ENCODE data around the gene LITAF. TPM values are rescaled to one million over a fixed set of nuclear protein-coding genes. Genes with fewer than 3 reads are reported as not detected.

Gene LITAF
- total and polyA plus RNA-seq, 4 donors, result 5.2 to 65.2 (median 36.0) TPM

DNA sequence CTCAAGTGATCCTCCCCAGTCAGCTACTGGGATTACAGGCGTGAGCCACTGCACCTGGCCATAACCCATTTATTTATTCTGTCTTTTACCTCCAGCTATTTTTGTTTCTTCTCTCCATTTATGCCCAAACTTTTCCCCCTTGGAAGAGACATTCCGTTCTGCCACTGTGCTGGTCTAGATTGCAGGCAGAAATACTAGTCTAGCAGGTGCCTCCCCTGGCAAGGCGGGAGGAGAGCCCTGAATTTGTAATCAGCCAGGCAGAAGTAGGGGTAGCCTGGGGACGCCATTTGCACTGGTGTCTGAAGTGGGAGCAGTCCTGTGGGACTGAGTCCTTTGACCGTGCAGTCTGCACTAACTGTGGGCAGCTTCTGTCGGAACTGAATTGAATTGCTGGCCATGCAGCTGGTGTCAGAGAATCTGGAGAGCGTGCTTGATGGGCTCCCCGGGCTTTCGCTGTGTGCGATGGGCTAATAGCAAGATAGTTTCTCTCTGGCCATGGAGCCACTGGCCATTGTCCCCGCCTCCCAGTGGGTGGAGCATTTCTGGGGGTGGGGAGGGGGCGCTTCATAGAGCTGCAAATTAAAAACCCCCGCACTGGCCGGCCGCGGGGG is 31.5 kb upstream of the LITAF start:
- no peaks in the 10 kb centered on the region for H3K36me3 ChIP-seq (ENCODE audit: control insufficient read depth in 4 of 4, insufficient read depth in 3 of 4, low read depth in 1 of 4, low read length in 3 of 4)
- H3K9ac ChIP-seq (ENCODE audit: low read depth in 1 of 2, low read length in 2 of 2), result no peak overlapping the region
- no peak overlapping the region for H3K4me3 ChIP-seq (ENCODE audit: low read depth in 1 of 3, low read length in 3 of 3)
- TF ChIP-seq, protein P1, sequence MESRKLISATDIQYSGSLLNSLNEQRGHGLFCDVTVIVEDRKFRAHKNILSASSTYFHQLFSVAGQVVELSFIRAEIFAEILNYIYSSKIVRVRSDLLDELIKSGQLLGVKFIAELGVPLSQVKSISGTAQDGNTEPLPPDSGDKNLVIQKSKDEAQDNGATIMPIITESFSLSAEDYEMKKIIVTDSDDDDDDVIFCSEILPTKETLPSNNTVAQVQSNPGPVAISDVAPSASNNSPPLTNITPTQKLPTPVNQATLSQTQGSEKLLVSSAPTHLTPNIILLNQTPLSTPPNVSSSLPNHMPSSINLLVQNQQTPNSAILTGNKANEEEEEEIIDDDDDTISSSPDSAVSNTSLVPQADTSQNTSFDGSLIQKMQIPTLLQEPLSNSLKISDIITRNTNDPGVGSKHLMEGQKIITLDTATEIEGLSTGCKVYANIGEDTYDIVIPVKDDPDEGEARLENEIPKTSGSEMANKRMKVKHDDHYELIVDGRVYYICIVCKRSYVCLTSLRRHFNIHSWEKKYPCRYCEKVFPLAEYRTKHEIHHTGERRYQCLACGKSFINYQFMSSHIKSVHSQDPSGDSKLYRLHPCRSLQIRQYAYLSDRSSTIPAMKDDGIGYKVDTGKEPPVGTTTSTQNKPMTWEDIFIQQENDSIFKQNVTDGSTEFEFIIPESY (IDR thresholded peaks at IDR 0.05), result no peak
- TF ChIP-seq GABPA (IDR thresholded peaks at IDR 0.05 in 1 of 2, conservative IDR thresholded peaks at IDR 0.05 in 1 of 2), result no peak
- TF ChIP-seq HNF4A (conservative IDR thresholded peaks at IDR 0.05), result no peak
- TF ChIP-seq, protein P2, sequence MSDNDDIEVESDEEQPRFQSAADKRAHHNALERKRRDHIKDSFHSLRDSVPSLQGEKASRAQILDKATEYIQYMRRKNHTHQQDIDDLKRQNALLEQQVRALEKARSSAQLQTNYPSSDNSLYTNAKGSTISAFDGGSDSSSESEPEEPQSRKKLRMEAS (IDR thresholded peaks at IDR 0.05), result no peak
- no peak for TF ChIP-seq RXRA (IDR thresholded peaks at IDR 0.05)
- TF ChIP-seq, protein P3, sequence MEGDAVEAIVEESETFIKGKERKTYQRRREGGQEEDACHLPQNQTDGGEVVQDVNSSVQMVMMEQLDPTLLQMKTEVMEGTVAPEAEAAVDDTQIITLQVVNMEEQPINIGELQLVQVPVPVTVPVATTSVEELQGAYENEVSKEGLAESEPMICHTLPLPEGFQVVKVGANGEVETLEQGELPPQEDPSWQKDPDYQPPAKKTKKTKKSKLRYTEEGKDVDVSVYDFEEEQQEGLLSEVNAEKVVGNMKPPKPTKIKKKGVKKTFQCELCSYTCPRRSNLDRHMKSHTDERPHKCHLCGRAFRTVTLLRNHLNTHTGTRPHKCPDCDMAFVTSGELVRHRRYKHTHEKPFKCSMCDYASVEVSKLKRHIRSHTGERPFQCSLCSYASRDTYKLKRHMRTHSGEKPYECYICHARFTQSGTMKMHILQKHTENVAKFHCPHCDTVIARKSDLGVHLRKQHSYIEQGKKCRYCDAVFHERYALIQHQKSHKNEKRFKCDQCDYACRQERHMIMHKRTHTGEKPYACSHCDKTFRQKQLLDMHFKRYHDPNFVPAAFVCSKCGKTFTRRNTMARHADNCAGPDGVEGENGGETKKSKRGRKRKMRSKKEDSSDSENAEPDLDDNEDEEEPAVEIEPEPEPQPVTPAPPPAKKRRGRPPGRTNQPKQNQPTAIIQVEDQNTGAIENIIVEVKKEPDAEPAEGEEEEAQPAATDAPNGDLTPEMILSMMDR (IDR thresholded peaks at IDR 0.05; ENCODE audit: low read depth, low read length, missing input control), result no peak
- no peak for TF ChIP-seq EGR1 (IDR thresholded peaks at IDR 0.05; ENCODE audit: low read depth in 2 of 2)
- no peak for TF ChIP-seq RAD21 (IDR thresholded peaks at IDR 0.05)
- no peak for TF ChIP-seq NR2F2 (IDR thresholded peaks at IDR 0.05)
- TF ChIP-seq, protein P4, sequence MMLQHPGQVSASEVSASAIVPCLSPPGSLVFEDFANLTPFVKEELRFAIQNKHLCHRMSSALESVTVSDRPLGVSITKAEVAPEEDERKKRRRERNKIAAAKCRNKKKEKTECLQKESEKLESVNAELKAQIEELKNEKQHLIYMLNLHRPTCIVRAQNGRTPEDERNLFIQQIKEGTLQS (IDR thresholded peaks at IDR 0.05), result no peak
- TF ChIP-seq FOXA2 (IDR thresholded peaks at IDR 0.05), result no peak
- TF ChIP-seq JUND (IDR thresholded peaks at IDR 0.05), result no peak
- TF ChIP-seq, protein P5, sequence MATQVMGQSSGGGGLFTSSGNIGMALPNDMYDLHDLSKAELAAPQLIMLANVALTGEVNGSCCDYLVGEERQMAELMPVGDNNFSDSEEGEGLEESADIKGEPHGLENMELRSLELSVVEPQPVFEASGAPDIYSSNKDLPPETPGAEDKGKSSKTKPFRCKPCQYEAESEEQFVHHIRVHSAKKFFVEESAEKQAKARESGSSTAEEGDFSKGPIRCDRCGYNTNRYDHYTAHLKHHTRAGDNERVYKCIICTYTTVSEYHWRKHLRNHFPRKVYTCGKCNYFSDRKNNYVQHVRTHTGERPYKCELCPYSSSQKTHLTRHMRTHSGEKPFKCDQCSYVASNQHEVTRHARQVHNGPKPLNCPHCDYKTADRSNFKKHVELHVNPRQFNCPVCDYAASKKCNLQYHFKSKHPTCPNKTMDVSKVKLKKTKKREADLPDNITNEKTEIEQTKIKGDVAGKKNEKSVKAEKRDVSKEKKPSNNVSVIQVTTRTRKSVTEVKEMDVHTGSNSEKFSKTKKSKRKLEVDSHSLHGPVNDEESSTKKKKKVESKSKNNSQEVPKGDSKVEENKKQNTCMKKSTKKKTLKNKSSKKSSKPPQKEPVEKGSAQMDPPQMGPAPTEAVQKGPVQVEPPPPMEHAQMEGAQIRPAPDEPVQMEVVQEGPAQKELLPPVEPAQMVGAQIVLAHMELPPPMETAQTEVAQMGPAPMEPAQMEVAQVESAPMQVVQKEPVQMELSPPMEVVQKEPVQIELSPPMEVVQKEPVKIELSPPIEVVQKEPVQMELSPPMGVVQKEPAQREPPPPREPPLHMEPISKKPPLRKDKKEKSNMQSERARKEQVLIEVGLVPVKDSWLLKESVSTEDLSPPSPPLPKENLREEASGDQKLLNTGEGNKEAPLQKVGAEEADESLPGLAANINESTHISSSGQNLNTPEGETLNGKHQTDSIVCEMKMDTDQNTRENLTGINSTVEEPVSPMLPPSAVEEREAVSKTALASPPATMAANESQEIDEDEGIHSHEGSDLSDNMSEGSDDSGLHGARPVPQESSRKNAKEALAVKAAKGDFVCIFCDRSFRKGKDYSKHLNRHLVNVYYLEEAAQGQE (IDR thresholded peaks at IDR 0.05), result no peak
- DNase-seq (ENCODE audit: low spot score), result no peak
- H3K27ac ChIP-seq (ENCODE audit: low read depth in 1 of 2, low read length in 2 of 2), result no peak overlapping the region
- H3K27me3 ChIP-seq (ENCODE audit: control insufficient read depth in 4 of 4, insufficient read depth in 4 of 4, low read length in 3 of 4), result no peaks in the 10 kb centered on the region
- H3K4me1 ChIP-seq (ENCODE audit: control insufficient read depth in 4 of 4, insufficient read depth in 4 of 4, low read length in 3 of 4), result peaks cover 0 to 8% (median 5%) of the 10 kb centered on the region in 4 donors
- WGBS, result 94% methylated on average over 16 of the region's 16 CpGs
- H3K9me3 ChIP-seq (ENCODE audit: control insufficient read depth in 4 of 4, low read length in 3 of 4), result no peaks in the 10 kb centered on the region
